Uterus (tissue), 2 donors: ENCODE measurements around the gene UNCX.

Source experiments
- CTCF ChIP-seq, 4 experiments: fragments of 200-600 bp in 2 of 4; fragments of 450-650 bp in 2 of 4; sonication (generic) in 2 of 4; IDR thresholded peaks; one replicate each; pipeline ENCODE4 v1.5.1; 2016 to 2019; ENCODE audit warnings: antibody characterized with exemption in 4 of 4, mild to moderate bottlenecking in 2 of 4, moderate library complexity in 1 of 4
- POLR2A ChIP-seq, 2 donors: fragments of 450-650 bp; IDR thresholded peaks; one replicate each; pipeline ENCODE4 v1.6.1; 2016; ENCODE audit warnings: antibody characterized with exemption in 2 of 2, mild to moderate bottlenecking in 1 of 2, moderate library complexity in 1 of 2

GRCh38 chr7:1220977-1221745 is 11.5 kb upstream of the UNCX start:
- TF ChIP-seq CTCF (IDR thresholded peaks at IDR 0.05) (no peak), POLR2A (IDR thresholded peaks at IDR 0.05) (no peak)
